Activated CD4-positive, alpha-beta T cell treated with anti-CD3 and anti-CD28 coated beads for 1 hour (primary cell): ENCODE measurements around the gene SPAG6.

Experiments
- DNase-seq: peaks from one replicate; pipeline ENCODE4 v3.0.0-alpha.2; 2020

Gene SPAG6

GRCh38 chr10:22437620-22438588 is 92.6 kb downstream of the SPAG6 start:
- DNase-seq, result no peak

GRCh38 chr10:22438711-22439110 is 93.4 kb downstream of the SPAG6 start:
- DNase-seq, result no peak

GRCh38 chr10:22442063-22442462 is 96.8 kb downstream of the SPAG6 start:
- no peak for DNase-seq

GRCh38 chr10:22442468-22442867 is 97.2 kb downstream of the SPAG6 start:
- no peak for DNase-seq

GRCh38 chr10:22443175-22443901 is 98.0 kb downstream of the SPAG6 start:
- DNase-seq, result no peak

GRCh38 chr10:22444219-22444788 is 99.0 kb downstream of the SPAG6 start:
- DNase-seq, result no peak

- DNase-seq, result no peak
Measured at GRCh38 chr10:22445495-22445894, 100.2 kb downstream of the SPAG6 start.

- no peak for DNase-seq
Measured at GRCh38 chr10:22447068-22447467, 101.8 kb downstream of the SPAG6 start.

GRCh38 chr10:22451346-22451745 is 106.0 kb downstream of the SPAG6 start:
- DNase-seq, result no peak

- DNase-seq, result no peak
Measured at GRCh38 chr10:22453320-22453719, 108.0 kb downstream of the SPAG6 start.

- DNase-seq, result no peak
Measured at GRCh38 chr10:22453948-22454591, 108.8 kb downstream of the SPAG6 start.

- no peak for DNase-seq
Measured at GRCh38 chr10:22454634-22455033, 109.3 kb downstream of the SPAG6 start.

- no peak for DNase-seq
Measured at GRCh38 chr10:22455068-22455857, 110.0 kb downstream of the SPAG6 start.

GRCh38 chr10:22456486-22456885 is 111.2 kb downstream of the SPAG6 start:
- DNase-seq, result no peak

GRCh38 chr10:22458272-22459038 is 113.2 kb downstream of the SPAG6 start:
- DNase-seq, result no peak

- no peak for DNase-seq
Measured at GRCh38 chr10:22459496-22459895, 114.2 kb downstream of the SPAG6 start.

GRCh38 chr10:22460101-22460500 is 114.8 kb downstream of the SPAG6 start:
- no peak for DNase-seq

- DNase-seq, result no peak
Measured at GRCh38 chr10:22460531-22461403, 115.5 kb downstream of the SPAG6 start.

GRCh38 chr10:22461891-22462290 is 116.6 kb downstream of the SPAG6 start:
- no peak for DNase-seq

- no peak for DNase-seq
Measured at GRCh38 chr10:22463255-22463654, 118.0 kb downstream of the SPAG6 start.
